H9 (cell line): ENCODE results near the gene RASIP1. TPM values are rescaled to one million over a fixed set of nuclear protein-coding genes. Genes with fewer than 3 reads are reported as not detected.

Experiments used
- DNase-seq: peaks from one replicate; pipeline ENCODE4 v3.0.0-alpha.2; 2017
- H2AFZ ChIP-seq: one replicate; pipeline ENCODE4 v1.6.1; 2013; ENCODE audit warnings: mild to moderate bottlenecking, low read length, control low read depth, moderate library complexity
- H2AK5ac ChIP-seq: 2 replicates; pipeline ENCODE4 v1.6.1; 2013; ENCODE audit warnings: low read length, control low read depth, mixed read lengths; ENCODE audit not compliant: insufficient read length
- H2BK120ac ChIP-seq: one replicate; pipeline ENCODE4 v1.6.1; 2013; ENCODE audit warnings: low read depth, mild to moderate bottlenecking, low read length, control low read depth, inconsistent platforms; ENCODE audit not compliant: poor library complexity, severe bottlenecking
- H2BK12ac ChIP-seq: 2 replicates; pipeline ENCODE4 v1.6.1; 2013; ENCODE audit warnings: low read length, control low read depth, mixed read lengths, low read depth; ENCODE audit not compliant: insufficient read length
- H2BK15ac ChIP-seq: 2 replicates; pipeline ENCODE4 v1.6.1; 2013; ENCODE audit warnings: low read depth, low read length, control low read depth
- H2BK20ac ChIP-seq: one replicate; pipeline ENCODE4 v1.6.1; 2013; ENCODE audit warnings: low read depth, mild to moderate bottlenecking, low read length, control low read depth, inconsistent platforms; ENCODE audit not compliant: poor library complexity, severe bottlenecking
- H2BK5ac ChIP-seq: 2 replicates; pipeline ENCODE4 v1.6.1; 2013; ENCODE audit warnings: low read length, control low read depth, mixed read lengths; ENCODE audit not compliant: insufficient read length
- H3K14ac ChIP-seq: 2 replicates; pipeline ENCODE4 v1.6.1; 2013; ENCODE audit warnings: low read length, control low read depth; ENCODE audit not compliant: insufficient read depth
- H3K18ac ChIP-seq: 2 replicates; pipeline ENCODE4 v1.6.1; 2013; ENCODE audit warnings: low read depth, mild to moderate bottlenecking, mixed read lengths, low read length, control low read depth; ENCODE audit not compliant: insufficient read length
- H3K23ac ChIP-seq: 2 replicates; pipeline ENCODE4 v1.6.1; 2013; ENCODE audit warnings: low read length, control low read depth, mixed read lengths, low read depth; ENCODE audit not compliant: insufficient read length
- H3K23me2 ChIP-seq: 2 replicates; pipeline ENCODE4 v1.6.1; 2013; ENCODE audit warnings: low read depth, mild to moderate bottlenecking, mixed read lengths, low read length, control low read depth; ENCODE audit not compliant: insufficient read length, poor library complexity, severe bottlenecking
- H3K27ac ChIP-seq: 2 replicates; pipeline ENCODE4 v1.5.1; 2013; ENCODE audit warnings: low read length, control low read depth, mixed read lengths, low read depth; ENCODE audit not compliant: insufficient read length
- H3K27me3 ChIP-seq: 2 replicates; pipeline ENCODE4 v1.6.1; 2013; ENCODE audit warnings: low read length, control low read depth, inconsistent platforms; ENCODE audit not compliant: insufficient read depth
- H3K4ac ChIP-seq: 2 replicates; pipeline ENCODE4 v1.6.1; 2013; ENCODE audit warnings: low read depth, mild to moderate bottlenecking, control low read depth, inconsistent platforms, low read length, moderate library complexity
- H3K4me1 ChIP-seq: 2 replicates; pipeline ENCODE4 v1.6.1; 2013; ENCODE audit warnings: low read length, control low read depth, inconsistent platforms; ENCODE audit not compliant: insufficient read depth
- H3K4me2 ChIP-seq: 2 replicates; pipeline ENCODE4 v1.6.1; 2013; ENCODE audit warnings: low read length, control low read depth, mixed read lengths; ENCODE audit not compliant: insufficient read length, insufficient read depth
- H3K56ac ChIP-seq: 2 replicates; pipeline ENCODE4 v1.6.1; 2013; ENCODE audit warnings: low read depth, mild to moderate bottlenecking, mixed read lengths, low read length, control low read depth; ENCODE audit not compliant: insufficient read length
- H3K79me1 ChIP-seq: 2 replicates; pipeline ENCODE4 v1.6.1; 2013; ENCODE audit warnings: low read depth, mild to moderate bottlenecking, moderate library complexity, low read length, control low read depth, inconsistent platforms; ENCODE audit not compliant: insufficient read depth, poor library complexity, severe bottlenecking
- H3K79me2 ChIP-seq: 2 replicates; pipeline ENCODE4 v1.6.1; 2013; ENCODE audit warnings: low read length, control low read depth, inconsistent platforms; ENCODE audit not compliant: insufficient read depth
- H3K9ac ChIP-seq: 2 replicates; pipeline ENCODE4 v1.6.1; 2013; ENCODE audit warnings: low read length, control low read depth, mixed read lengths; ENCODE audit not compliant: insufficient read length; ENCODE audit errors: extremely low read depth
- H3K9me3 ChIP-seq: one replicate; pipeline ENCODE4 v1.6.1; 2013; ENCODE audit warnings: low read depth, low read length, inconsistent platforms; ENCODE audit not compliant: control insufficient read depth
- H3T11ph ChIP-seq: one replicate; pipeline ENCODE4 v1.6.1; 2013; ENCODE audit warnings: mild to moderate bottlenecking, low read length, control low read depth, inconsistent platforms
- H4K20me1 ChIP-seq: one replicate; pipeline ENCODE4 v1.6.1; 2013; ENCODE audit not compliant: control insufficient read depth, insufficient read length, insufficient read depth
- H4K5ac ChIP-seq: 2 replicates; pipeline ENCODE4 v1.6.1; 2013; ENCODE audit warnings: low read depth, mild to moderate bottlenecking, mixed read lengths, low read length, control low read depth; ENCODE audit not compliant: insufficient read length
- H4K8ac ChIP-seq: replicated peaks from 2 replicates; pipeline ENCODE4 v1.6.1; 2013; ENCODE audit warnings: low read length, control low read depth, mixed read lengths, low read depth; ENCODE audit not compliant: insufficient read length
- H4K91ac ChIP-seq: 2 replicates; pipeline ENCODE4 v1.6.1; 2013; ENCODE audit warnings: low read depth, mild to moderate bottlenecking, moderate library complexity, mixed read lengths, low read length, control low read depth; ENCODE audit not compliant: insufficient read length
- H3K27ac Mint-ChIP-seq, 3 experiments: 2 replicates in 2 of 3; 3 replicates in 1 of 3; pipeline ENCODE4 v1.8.0; 2020 to 2021; ENCODE audit warnings: mixed read lengths in 3 of 3, mild to moderate bottlenecking in 1 of 3, moderate library complexity in 1 of 3
- H3K27me3 Mint-ChIP-seq: 2 replicates; pipeline ENCODE4 v1.8.0; 2021; ENCODE audit warnings: low read depth, mild to moderate bottlenecking, moderate library complexity, mixed read lengths
- H3K36me3 Mint-ChIP-seq, 3 experiments: 2 replicates in 2 of 3; 3 replicates in 1 of 3; pipeline ENCODE4 v1.8.0; 2020 to 2021; ENCODE audit warnings: low read depth in 3 of 3, mixed read lengths in 3 of 3; ENCODE audit not compliant: insufficient read depth in 1 of 3
- H3K4me1 Mint-ChIP-seq, 2 experiments: 2 replicates each; pipeline ENCODE4 v1.8.0; 2020; ENCODE audit warnings: mixed read lengths in 2 of 2
- H3K4me3 Mint-ChIP-seq, 2 experiments: 2 replicates in 1 of 2; 3 replicates in 1 of 2; pipeline ENCODE4 v1.8.0; 2020 to 2021; ENCODE audit warnings: mild to moderate bottlenecking in 2 of 2, mixed read lengths in 2 of 2, moderate library complexity in 1 of 2
- H3K9me3 Mint-ChIP-seq, 2 experiments: 2 replicates in 1 of 2; 3 replicates in 1 of 2; pipeline ENCODE4 v1.8.0; 2020; ENCODE audit warnings: mild to moderate bottlenecking in 2 of 2, mixed read lengths in 2 of 2, moderate library complexity in 1 of 2
- CTCF ChIP-seq: fragments of 200-600 bp; sonication (generic); conservative IDR thresholded peaks from 3 replicates; pipeline ENCODE4 v1.8.0; 2021; ENCODE audit warnings: antibody characterized with exemption, mild to moderate bottlenecking
- WGBS: extraction: QIAGEN DNeasy Blood & Tissue Kit; methylation state at CpG from one replicate; pipeline ENCODE4 v1.1.7; 2013; ENCODE audit warnings: missing lambda C conversion rate, low lambda C conversion rate, mixed read lengths; ENCODE audit not compliant: insufficient read length; ENCODE audit errors: extremely low coverage; 5-methylcytosine and 5-hydroxymethylcytosine counted together
- total RNA-seq: library from RNA; stranded (reverse); gene quantifications from 2 replicates; pipeline ENCODE4 v1.2.1, GENCODE V29; 2021

Gene RASIP1
- total RNA-seq, 1 experiment from 2014 or later = 2.4 TPM

GRCh38 chr19:48720613-48721296, 19.7 kb downstream of the RASIP1 start:
- Histone ChIP-seq H2AK5ac (no peak overlapping the region), H4K5ac (no peak overlapping the region), H2BK15ac (no peak overlapping the region), H3K23me2 (peaks cover 3% of the 10 kb centered on the region), H3K56ac (no peak overlapping the region), H3K4me1 (no peaks in the 10 kb centered on the region; the same call in 1 of the 2 replicates), H3K27me3 (no peaks in the 10 kb centered on the region), H3K79me2 (no peaks in the 10 kb centered on the region), H4K91ac (no peak overlapping the region), H3K4me2 (peak overlapping the region; percentile 45), H3K14ac (0 out of 2 replicates have a peak overlapping the region, but pooled peaks have one; percentile 37), H4K8ac (no peak overlapping the region), H3K4ac (no peak overlapping the region), H3K9ac (peak overlapping the region; percentile 40), H3K27ac (no peak overlapping the region), H3K18ac (peak overlapping the region; percentile 88), H3K79me1 (no peaks in the 10 kb centered on the region), H2BK120ac (no peak overlapping the region), H2BK20ac (no peak overlapping the region), H2BK12ac (no peak overlapping the region), H4K20me1 (no peaks in the 10 kb centered on the region), H3K9me3 (no peaks in the 10 kb centered on the region), H3T11ph (no peak overlapping the region), H2BK5ac (no peak overlapping the region), H2AFZ (no peak overlapping the region), H3K23ac (no peak overlapping the region)
- WGBS = no CpG with 5 or more reads among the region's 42 CpGs
- H3K27ac Mint-ChIP-seq = peak overlapping the region; percentile 96 to 99 (median 99)
- H3K9me3 Mint-ChIP-seq = no peaks in the 10 kb centered on the region
- peaks cover 26 to 41% of the 10 kb centered on the region in 2 experiments for H3K4me1 Mint-ChIP-seq
- H3K36me3 Mint-ChIP-seq = no peaks in the 10 kb centered on the region; a peak in 1 of 7 replicates
- H3K27me3 Mint-ChIP-seq = no peaks in the 10 kb centered on the region; the same call in 1 of the 2 replicates
- DNase-seq = peak; percentile 99
- H3K4me3 Mint-ChIP-seq = peak overlapping the region; percentile 96 to 98
- TF ChIP-seq CTCF = no peak
